DND-41 (cell line): ENCODE data around the gene POLH.

Experiments
- CTCF ChIP-seq: IDR thresholded peaks from 2 replicates; pipeline ENCODE4 v1.5.1; 2012; ENCODE audit warnings: borderline replicate concordance, low read length, moderate library complexity, mild to moderate bottlenecking; ENCODE audit not compliant: poor library complexity, severe bottlenecking; ENCODE audit errors: extremely low read depth
- EZH2 ChIP-seq: IDR thresholded peaks from 3 replicates; pipeline ENCODE4 v1.6.1; 2012; ENCODE audit warnings: borderline replicate concordance, low read depth, mild to moderate bottlenecking, moderate library complexity, low read length, inconsistent platforms; ENCODE audit not compliant: severe bottlenecking

- TF ChIP-seq CTCF (no peak), EZH2 (no peak)
Observed at GRCh38 chr6:43572015-43572414, 4.0 kb upstream of the POLH start.
